Hepatocyte (in vitro differentiated cells): ENCODE data around the gene ATOH8. TPM values are rescaled to one million over a fixed set of nuclear protein-coding genes. Genes with fewer than 3 reads are reported as not detected.

Experiments
- DNase-seq: peaks from one replicate; pipeline ENCODE4 v3.0.0-alpha.2; 2016; ENCODE audit warnings: low spot score
- H2AFZ ChIP-seq: fragments of 200-600 bp; sonication (generic); 2 replicates; pipeline ENCODE4 v1.6.0; 2016; ENCODE audit warnings: antibody characterized with exemption, mild to moderate bottlenecking
- H3K27ac ChIP-seq: fragments of 200-600 bp; sonication (generic); 2 replicates; pipeline ENCODE4 v1.5.1; 2016; ENCODE audit warnings: mild to moderate bottlenecking
- H3K27me3 ChIP-seq: fragments of 200-600 bp; sonication (generic); 2 replicates; pipeline ENCODE4 v1.6.1; 2016
- H3K36me3 ChIP-seq: fragments of 200-600 bp; sonication (generic); replicated peaks from 2 replicates; pipeline ENCODE4 v1.5.1; 2016; ENCODE audit warnings: low read depth; ENCODE audit not compliant: insufficient read depth
- H3K4me1 ChIP-seq: fragments of 200-600 bp; sonication (generic); 2 replicates; pipeline ENCODE4 v1.5.1; 2016; ENCODE audit warnings: mild to moderate bottlenecking, moderate library complexity; ENCODE audit not compliant: insufficient read depth
- H3K4me2 ChIP-seq: fragments of 200-600 bp; sonication (generic); 2 replicates; pipeline ENCODE4 v1.6.0; 2016
- H3K4me3 ChIP-seq: fragments of 200-600 bp; sonication (generic); 2 replicates; pipeline ENCODE4 v1.5.1; 2016; ENCODE audit warnings: mild to moderate bottlenecking
- H3K79me2 ChIP-seq: fragments of 200-600 bp; sonication (generic); 2 replicates; pipeline ENCODE4 v1.6.0; 2017; ENCODE audit warnings: mild to moderate bottlenecking
- H3K9me2 ChIP-seq: fragments of 200-600 bp; sonication (generic); replicated peaks from 2 replicates; pipeline ENCODE4 v1.6.0; 2017; ENCODE audit warnings: mild to moderate bottlenecking; ENCODE audit not compliant: insufficient read depth
- H3K9me3 ChIP-seq: fragments of 200-600 bp; sonication (generic); 2 replicates; pipeline ENCODE4 v1.5.1; 2016; ENCODE audit warnings: low read depth, mild to moderate bottlenecking
- H4K20me1 ChIP-seq: fragments of 200-600 bp; sonication (generic); 2 replicates; pipeline ENCODE4 v1.6.0; 2016; ENCODE audit warnings: mild to moderate bottlenecking; ENCODE audit not compliant: insufficient read depth, poor library complexity, severe bottlenecking
- CTCF ChIP-seq: fragments of 200-600 bp; sonication (generic); IDR thresholded peaks from 2 replicates; pipeline ENCODE4 v1.5.1; 2016; ENCODE audit warnings: antibody characterized with exemption, mild to moderate bottlenecking; ENCODE audit not compliant: poor library complexity
- EZH2 ChIP-seq: fragments of 200-600 bp; sonication (generic); IDR thresholded peaks from 2 replicates; pipeline ENCODE4 v1.6.1; 2016; ENCODE audit warnings: antibody characterized with exemption, mild to moderate bottlenecking, borderline replicate concordance
- EZH2phosphoT487 ChIP-seq: fragments of 200-600 bp; sonication (generic); IDR thresholded peaks from one replicate; pipeline ENCODE4 v1.6.1; 2018; ENCODE audit warnings: antibody characterized with exemption, mild to moderate bottlenecking, low read depth, moderate library complexity; ENCODE audit not compliant: unreplicated experiment, severe bottlenecking
- WGBS: methylation state at CpG from one replicate; pipeline ENCODE4 v1.1.6; 2016; ENCODE audit warnings: low lambda C conversion rate; ENCODE audit errors: missing lambda C conversion rate; 5-methylcytosine and 5-hydroxymethylcytosine counted together
- polyA plus RNA-seq: library from polyadenylated mRNA; unstranded; fragments of >200 nt; fragmentation: Nextera tagmentation; extraction: Ambion mirVana; gene quantifications from 2 replicates; pipeline ENCODE4 v1.2.1, GENCODE V29; 2016
- total RNA-seq: library from RNA; depleted of rRNA; stranded (reverse); fragments of >200 nt; gene quantifications from 2 replicates; pipeline ENCODE4 v1.2.3, GENCODE V29; 2014

ATOH8 gene
- total and polyA plus RNA-seq, 2 experiments from 2014 or later: 1.3 to 2.0 TPM

- H3K79me2 ChIP-seq: no peaks in the 10 kb centered on the region
- no peaks in the 10 kb centered on the region for H3K9me2 ChIP-seq
- H3K4me2 ChIP-seq: no peak overlapping the region
- no peak overlapping the region for H3K27ac ChIP-seq
- H3K36me3 ChIP-seq: no peaks in the 10 kb centered on the region
- no peaks in the 10 kb centered on the region for H4K20me1 ChIP-seq
- no peaks in the 10 kb centered on the region for H3K9me3 ChIP-seq
- H3K4me1 ChIP-seq: peaks cover 7% of the 10 kb centered on the region
- no peak for TF ChIP-seq EZH2phosphoT487
- TF ChIP-seq EZH2: no peak
- TF ChIP-seq CTCF: no peak
- H2AFZ ChIP-seq: no peak overlapping the region
- 85% methylated on average over 5 of the region's 5 CpGs for WGBS
- no peak for DNase-seq
- no peak overlapping the region for H3K4me3 ChIP-seq
- no peaks in the 10 kb centered on the region for H3K27me3 ChIP-seq
These were observed 27.2 kb downstream of the ATOH8 start for GRCh38 chr2:85781013-85781332.

GRCh38 chr2:85783796-85784195 is 30.0 kb downstream of the ATOH8 start:
- H3K27ac ChIP-seq: no peak overlapping the region
- H4K20me1 ChIP-seq: no peaks in the 10 kb centered on the region
- WGBS: 89% methylated on average over 7 of the region's 7 CpGs
- H3K79me2 ChIP-seq: no peaks in the 10 kb centered on the region
- H3K9me3 ChIP-seq: no peaks in the 10 kb centered on the region
- H2AFZ ChIP-seq: no peak overlapping the region
- no peak overlapping the region for H3K4me3 ChIP-seq
- H3K9me2 ChIP-seq: no peaks in the 10 kb centered on the region
- no peaks in the 10 kb centered on the region for H3K27me3 ChIP-seq
- TF ChIP-seq CTCF: no peak
- no peak for TF ChIP-seq EZH2phosphoT487
- no peak for TF ChIP-seq EZH2
- H3K36me3 ChIP-seq: no peaks in the 10 kb centered on the region
- H3K4me1 ChIP-seq: peaks cover 9% of the 10 kb centered on the region
- no peak overlapping the region for H3K4me2 ChIP-seq
- no peak for DNase-seq

GRCh38 chr2:85784474-85784986 is 30.7 kb downstream of the ATOH8 start:
- H3K27me3 ChIP-seq: no peaks in the 10 kb centered on the region
- no peaks in the 10 kb centered on the region for H3K36me3 ChIP-seq
- H3K4me1 ChIP-seq: peaks cover 9% of the 10 kb centered on the region
- H3K79me2 ChIP-seq: no peaks in the 10 kb centered on the region
- H2AFZ ChIP-seq: no peak overlapping the region
- no peak overlapping the region for H3K4me2 ChIP-seq
- peak overlapping the region; percentile 87 for H3K27ac ChIP-seq
- 90% methylated on average over 6 of the region's 6 CpGs for WGBS
- DNase-seq: no peak
- no peak for TF ChIP-seq EZH2phosphoT487
- no peaks in the 10 kb centered on the region for H3K9me2 ChIP-seq
- H3K9me3 ChIP-seq: no peaks in the 10 kb centered on the region
- no peak overlapping the region for H3K4me3 ChIP-seq
- H4K20me1 ChIP-seq: no peaks in the 10 kb centered on the region

GRCh38 chr2:85785027-85785822 is 31.4 kb downstream of the ATOH8 start:
- no peaks in the 10 kb centered on the region for H3K79me2 ChIP-seq
- WGBS: 67% methylated on average over 22 of the region's 25 CpGs
- H4K20me1 ChIP-seq: no peaks in the 10 kb centered on the region
- no peaks in the 10 kb centered on the region for H3K9me3 ChIP-seq
- no peaks in the 10 kb centered on the region for H3K36me3 ChIP-seq
- H3K27me3 ChIP-seq: no peaks in the 10 kb centered on the region
- H3K4me1 ChIP-seq: peaks cover 9% of the 10 kb centered on the region
- no peak overlapping the region for H2AFZ ChIP-seq
- TF ChIP-seq EZH2phosphoT487: no peak
- TF ChIP-seq EZH2: no peak
- no peak for TF ChIP-seq CTCF
- DNase-seq: peak; percentile 72
- H3K27ac ChIP-seq: peak overlapping the region; percentile 87
- H3K4me2 ChIP-seq: peak overlapping the region; percentile 27
- H3K4me3 ChIP-seq: no peak overlapping the region
- no peaks in the 10 kb centered on the region for H3K9me2 ChIP-seq
